Activated naive CD8-positive, alpha-beta T cell treated with anti-CD3 and anti-CD28 coated beads, Interleukin-2, amount 10 ng/mL, durations not matched to agents 7 days and 5 days (primary cell): ENCODE data around the gene UFSP2. TPM values are rescaled to one million over a fixed set of nuclear protein-coding genes. Genes with fewer than 3 reads are reported as not detected.

ENCODE experiments used
- total RNA-seq, 2 experiments: library from RNA; stranded (reverse); gene quantifications; one replicate each; pipeline ENCODE4 v1.2.3, GENCODE V29; 2021

Gene UFSP2
- total RNA-seq, 2 experiments from 2014 or later = 19.8 to 24.1 TPM

Other genes with a start within 250 kb of the UFSP2 start
- gene CFAP97, start 222.0 kb downstream of the UFSP2 start, total RNA-seq = 10 to 100 TPM; 30.3 to 30.5 TPM
- 10 to 100 TPM; 15.9 to 16.4 TPM for gene SNX25, start 216.4 kb downstream of the UFSP2 start, total RNA-seq
- gene LRP2BP, start 30.0 kb downstream of the UFSP2 start, total RNA-seq = under 1 TPM; 0.71 to 0.78 TPM
- 1 to 10 TPM; 7.4 to 8.1 TPM for gene ANKRD37, start 29.1 kb downstream of the UFSP2 start, total RNA-seq
- under 1 TPM; 0.11 to 0.19 TPM for gene CCDC110, start 45.8 kb upstream of the UFSP2 start, total RNA-seq
- not detected for gene PDLIM3, start 109.5 kb upstream of the UFSP2 start, total RNA-seq